Stimulated activated CD8-positive, alpha-beta memory T cell treated with anti-CD3 and anti-CD28 coated beads, Interleukin-7, amount 100 ng/mL, for 4 hours (primary cell): ENCODE results near the gene ITGBL1.

Experiments
- DNase-seq, 2 donors: peaks; one replicate each; pipeline ENCODE4 v3.0.0-alpha.2; 2020; ENCODE audit warnings: low read depth in 2 of 2

The ITGBL1 gene

GRCh38 chr13:101695870-101696516, 243.5 kb downstream of the ITGBL1 start:
- DNase-seq: no peak

- no peak for DNase-seq
These were observed 245.3 kb downstream of the ITGBL1 start for GRCh38 chr13:101697745-101698144.

- DNase-seq: no peak
These were observed 245.9 kb downstream of the ITGBL1 start for GRCh38 chr13:101698400-101698799.

- DNase-seq: no peak
These were observed 248.1 kb downstream of the ITGBL1 start for GRCh38 chr13:101700598-101700997.

GRCh38 chr13:101703081-101703480, 250.6 kb downstream of the ITGBL1 start:
- DNase-seq: no peak

- DNase-seq: no peak
These were observed 251.4 kb downstream of the ITGBL1 start for GRCh38 chr13:101703838-101704237.

- no peak for DNase-seq
These were observed 254.2 kb downstream of the ITGBL1 start for GRCh38 chr13:101706651-101707050.

GRCh38 chr13:101707659-101708058, 255.2 kb downstream of the ITGBL1 start:
- DNase-seq: no peak

- DNase-seq: no peak
These were observed 255.6 kb downstream of the ITGBL1 start for GRCh38 chr13:101708115-101708514.

GRCh38 chr13:101709952-101710351, 257.5 kb downstream of the ITGBL1 start:
- DNase-seq: no peak

GRCh38 chr13:101711307-101712025, 259.0 kb downstream of the ITGBL1 start:
- DNase-seq: no peak

- DNase-seq: no peak
These were observed 259.5 kb downstream of the ITGBL1 start for GRCh38 chr13:101712026-101712348.

GRCh38 chr13:101714195-101714594, 261.7 kb downstream of the ITGBL1 start:
- DNase-seq: no peak

- no peak for DNase-seq
These were observed 264.9 kb downstream of the ITGBL1 start for GRCh38 chr13:101717353-101717752.

GRCh38 chr13:101718496-101718895, 266.0 kb downstream of the ITGBL1 start:
- DNase-seq: no peak

- no peak for DNase-seq
These were observed 274.2 kb downstream of the ITGBL1 start for GRCh38 chr13:101726681-101727080.

- DNase-seq: no peak
These were observed 274.6 kb downstream of the ITGBL1 start for GRCh38 chr13:101727118-101727517.

GRCh38 chr13:101728021-101728420, 275.5 kb downstream of the ITGBL1 start:
- no peak for DNase-seq

- DNase-seq: no peak
These were observed 276.1 kb downstream of the ITGBL1 start for GRCh38 chr13:101728615-101729014.

GRCh38 chr13:101730420-101731000, 278.0 kb downstream of the ITGBL1 start:
- DNase-seq: no peak

GRCh38 chr13:101736566-101736965, 284.1 kb downstream of the ITGBL1 start:
- DNase-seq: no peak

- DNase-seq: no peak
These were observed 285.9 kb downstream of the ITGBL1 start for GRCh38 chr13:101738336-101738735.
